Stimulated activated naive CD4-positive, alpha-beta T cell (primary cell): ENCODE data around the gene MED1.
"Not testable (repeated sequence)": the region's sequence is repeated elsewhere in the genome, so short reads cannot be mapped to it uniquely, and the experiment has no call there.

Source experiments
- DNase-seq, 6 experiments: peaks; one replicate each; lab custom pipeline; 2025; lab: John Stamatoyannopoulos, UW

Gene MED1

DNA sequence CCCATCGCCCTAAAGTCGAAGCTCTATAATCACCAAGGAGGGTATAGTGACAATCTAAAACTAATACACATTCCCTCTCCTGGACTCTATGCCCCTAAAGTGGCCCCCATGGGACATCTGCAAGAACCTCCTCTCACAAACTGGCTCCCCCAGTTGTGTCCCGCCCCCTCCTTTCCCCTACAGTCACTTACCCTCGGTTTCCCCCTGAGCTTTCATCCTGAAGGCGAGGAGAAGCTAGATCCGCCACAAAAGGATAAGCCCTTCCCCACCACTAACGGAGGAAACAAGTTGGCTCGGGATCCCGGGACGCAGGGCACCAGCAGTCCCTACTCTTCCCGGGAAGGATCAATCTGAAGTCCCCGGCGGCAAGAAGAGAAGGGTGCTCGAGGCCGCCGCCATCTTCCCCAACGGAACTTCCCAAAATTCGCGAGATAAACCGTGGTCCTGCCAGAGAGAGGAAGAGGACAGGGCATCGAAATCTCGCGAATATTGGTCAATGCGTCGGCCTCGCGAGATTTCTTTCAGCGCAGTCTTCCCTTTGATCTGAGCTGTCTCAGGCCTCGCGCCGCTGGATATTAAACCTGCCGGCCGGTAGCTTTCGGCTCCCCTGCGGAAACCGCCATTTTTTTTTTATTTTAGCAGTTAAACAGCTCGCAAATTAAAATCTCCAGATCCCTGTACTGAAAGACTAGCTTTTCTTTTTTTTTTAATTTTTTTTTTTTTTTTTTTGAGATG is at the start of gene MED1:
MED1 (minus strand) TSS at position 417 of the 735 bp plus-strand sequence; CDS start at position 216, 201 bp downstream.
- peak; percentile 74 to 91 (median 88) for DNase-seq

DNA sequence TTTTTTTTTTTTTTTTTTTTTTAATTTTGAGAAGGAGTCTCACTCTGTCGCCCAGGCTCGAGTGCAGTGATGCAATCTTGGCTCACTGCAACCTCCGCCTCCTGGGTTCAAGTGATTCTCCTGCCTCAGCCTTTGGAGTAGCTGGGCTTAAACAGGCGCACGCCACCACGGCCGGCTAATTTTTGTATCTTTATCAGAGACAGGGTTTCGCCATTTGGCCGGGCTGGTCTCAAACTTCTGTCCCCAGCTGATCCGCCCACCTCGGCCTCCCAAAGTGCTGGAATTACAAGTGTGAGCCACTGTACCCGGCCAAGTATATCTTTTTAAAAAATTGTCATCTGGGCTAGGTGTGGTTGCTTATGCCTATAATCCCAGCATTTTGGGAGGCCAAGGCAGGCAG is 45.9 kb upstream of the MED1 start:
- not testable (repeated sequence) for DNase-seq

GRCh38 chr17:39487946-39488345 is 36.9 kb upstream of the MED1 start:
- no peak for DNase-seq

DNA sequence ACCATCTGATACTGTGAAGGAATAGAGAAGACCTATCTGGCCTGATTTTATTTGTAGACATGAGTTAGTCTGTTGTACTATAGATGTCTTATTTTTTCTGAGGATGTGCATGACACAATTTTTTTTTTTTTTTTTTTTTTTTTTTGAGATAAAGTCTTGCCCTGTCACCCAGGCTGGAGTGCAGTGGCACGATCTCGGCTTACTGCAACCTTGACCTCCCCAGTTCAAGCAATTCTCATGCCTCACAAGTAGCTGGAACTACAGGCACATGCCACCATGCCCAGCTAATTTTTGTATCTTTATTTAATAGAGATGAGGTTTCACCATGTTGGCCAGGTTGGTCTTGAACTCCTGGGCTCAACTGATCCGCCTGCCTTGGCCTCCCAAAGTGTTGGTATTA is 36.4 kb upstream of the MED1 start:
- not testable (repeated sequence) for DNase-seq

- DNase-seq = no peak
Measured at GRCh38 chr17:39486242-39486641, 35.2 kb upstream of the MED1 start.

GRCh38 chr17:39485555-39485954 is 34.5 kb upstream of the MED1 start:
- DNase-seq = no peak

DNA sequence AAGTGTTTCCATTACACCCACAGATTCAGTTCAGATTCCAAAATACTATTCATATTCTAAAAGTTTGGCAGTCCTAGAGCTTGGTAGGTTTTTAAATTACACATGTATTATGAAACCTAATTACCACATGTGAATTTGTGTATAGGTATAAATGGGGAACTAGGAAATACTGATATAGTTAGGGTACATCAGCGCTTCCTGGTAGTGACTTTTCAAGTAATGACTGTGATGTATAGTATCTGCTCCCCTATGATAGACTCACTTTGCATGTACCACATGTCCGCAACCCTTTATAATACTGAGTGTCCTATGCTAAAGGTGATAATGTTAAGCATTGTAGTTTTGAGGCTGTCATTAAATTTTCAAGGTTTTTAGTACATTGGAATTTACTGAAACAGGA is 33.1 kb upstream of the MED1 start:
- DNase-seq = no peak

GRCh38 chr17:39483506-39483905 is 32.4 kb upstream of the MED1 start:
- DNase-seq = no peak

- not testable (repeated sequence) for DNase-seq
Measured at GRCh38 chr17:39479631-39480030, 28.6 kb upstream of the MED1 start.

GRCh38 chr17:39473310-39473709 is 22.2 kb upstream of the MED1 start:
- no peak for DNase-seq

GRCh38 chr17:39468610-39469009 is 17.5 kb upstream of the MED1 start:
- not testable (repeated sequence) for DNase-seq

GRCh38 chr17:39464639-39465181 is 13.6 kb upstream of the MED1 start:
- not testable (repeated sequence) for DNase-seq

DNA sequence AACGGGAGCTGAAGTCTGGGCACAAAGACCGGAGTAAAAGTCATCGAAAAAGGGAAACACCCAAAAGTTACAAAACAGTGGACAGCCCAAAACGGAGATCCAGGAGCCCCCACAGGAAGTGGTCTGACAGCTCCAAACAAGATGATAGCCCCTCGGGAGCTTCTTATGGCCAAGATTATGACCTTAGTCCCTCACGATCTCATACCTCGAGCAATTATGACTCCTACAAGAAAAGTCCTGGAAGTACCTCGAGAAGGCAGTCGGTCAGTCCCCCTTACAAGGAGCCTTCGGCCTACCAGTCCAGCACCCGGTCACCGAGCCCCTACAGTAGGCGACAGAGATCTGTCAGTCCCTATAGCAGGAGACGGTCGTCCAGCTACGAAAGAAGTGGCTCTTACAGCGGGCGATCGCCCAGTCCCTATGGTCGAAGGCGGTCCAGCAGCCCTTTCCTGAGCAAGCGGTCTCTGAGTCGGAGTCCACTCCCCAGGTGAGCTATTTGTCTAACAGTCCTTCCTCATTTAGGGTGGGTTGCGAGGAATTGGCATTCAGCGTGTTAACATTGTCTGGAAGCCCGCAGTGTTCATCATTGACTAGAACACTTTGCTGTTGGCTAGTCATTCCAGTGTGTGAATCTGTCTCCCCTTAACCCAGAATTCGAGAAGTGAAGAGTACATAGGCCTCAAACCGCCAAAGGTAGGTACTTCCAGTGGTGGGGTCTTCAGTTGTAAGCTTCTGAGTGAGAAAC is 11.7 kb upstream of the MED1 start:
- no peak for DNase-seq

DNA sequence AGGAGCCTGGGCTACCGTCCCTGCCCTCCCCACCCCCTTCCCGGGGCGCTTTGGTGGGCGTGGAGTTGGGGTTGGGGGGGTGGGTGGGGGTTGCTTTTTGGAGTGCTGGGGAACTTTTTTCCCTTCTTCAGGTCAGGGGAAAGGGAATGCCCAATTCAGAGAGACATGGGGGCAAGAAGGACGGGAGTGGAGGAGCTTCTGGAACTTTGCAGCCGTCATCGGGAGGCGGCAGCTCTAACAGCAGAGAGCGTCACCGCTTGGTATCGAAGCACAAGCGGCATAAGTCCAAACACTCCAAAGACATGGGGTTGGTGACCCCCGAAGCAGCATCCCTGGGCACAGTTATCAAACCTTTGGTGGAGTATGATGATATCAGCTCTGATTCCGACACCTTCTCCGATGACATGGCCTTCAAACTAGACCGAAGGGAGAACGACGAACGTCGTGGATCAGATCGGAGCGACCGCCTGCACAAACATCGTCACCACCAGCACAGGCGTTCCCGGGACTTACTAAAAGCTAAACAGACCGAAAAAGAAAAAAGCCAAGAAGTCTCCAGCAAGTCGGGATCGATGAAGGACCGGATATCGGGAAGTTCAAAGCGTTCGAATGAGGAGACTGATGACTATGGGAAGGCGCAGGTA is 11.0 kb upstream of the MED1 start:
- peak in 1 of 6 experiments; percentile 47 for DNase-seq

DNA sequence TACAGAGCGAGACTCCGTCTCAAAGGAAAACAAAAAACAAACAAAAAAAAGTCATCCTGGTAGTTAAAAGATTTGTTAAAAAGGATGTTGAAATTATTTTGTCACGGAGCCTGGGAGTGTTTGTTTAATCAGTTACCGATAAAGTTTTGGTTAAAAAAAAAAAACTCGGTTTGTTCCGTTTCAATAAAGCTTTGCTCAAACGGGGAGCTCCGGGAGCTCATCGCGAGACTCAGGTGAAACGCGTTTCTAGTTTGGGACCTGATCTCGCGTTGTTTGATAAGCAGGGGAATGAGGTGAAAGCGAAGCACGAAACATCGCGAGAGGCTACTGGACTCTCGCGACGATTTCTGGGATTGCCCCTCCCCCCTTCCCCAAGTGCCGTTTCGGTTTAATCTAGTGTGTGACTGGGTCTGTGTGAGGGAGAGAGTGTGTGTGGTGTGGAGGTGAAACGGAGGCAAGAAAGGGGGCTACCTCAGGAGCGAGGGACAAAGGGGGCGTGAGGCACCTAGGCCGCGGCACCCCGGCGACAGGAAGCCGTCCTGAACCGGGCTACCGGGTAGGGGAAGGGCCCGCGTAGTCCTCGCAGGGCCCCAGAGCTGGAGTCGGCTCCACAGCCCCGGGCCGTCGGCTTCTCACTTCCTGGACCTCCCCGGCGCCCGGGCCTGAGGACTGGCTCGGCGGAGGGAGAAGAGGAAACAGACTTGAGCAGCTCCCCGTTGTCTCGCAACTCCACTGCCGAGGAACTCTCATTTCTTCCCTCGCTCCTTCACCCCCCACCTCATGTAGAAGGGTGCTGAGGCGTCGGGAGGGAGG is 10.3 kb upstream of the MED1 start, which contains the start of gene CDK12:
CDK12 (plus strand) TSS at position 374 of the 813 bp plus-strand sequence. CDS start 586 bp downstream, outside the sequence.
- peak; percentile 87 to 97 (median 96) for DNase-seq

DNA sequence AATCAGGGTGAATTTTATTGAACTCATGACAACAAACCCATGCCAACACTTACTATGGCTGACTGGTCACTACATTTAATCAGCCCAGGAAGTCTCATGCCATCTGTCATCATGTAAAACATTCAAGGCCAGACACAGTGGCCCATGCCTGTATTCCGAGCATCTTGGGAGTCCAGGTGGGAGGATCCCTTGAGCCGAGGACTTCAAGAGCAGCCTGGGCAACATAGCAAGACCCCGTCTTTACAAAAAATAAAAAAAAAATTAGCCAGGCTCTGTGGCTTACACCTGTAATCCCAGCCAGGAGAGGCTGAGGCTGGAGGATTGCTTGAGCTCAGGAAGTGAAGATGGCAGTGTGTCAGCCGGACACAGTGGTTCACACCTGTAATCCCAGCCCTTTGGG is 4.9 kb upstream of the MED1 start:
- no peak for DNase-seq

- DNase-seq = no peak
Measured at GRCh38 chr17:39450051-39450450, 1.0 kb downstream of the MED1 start.

DNA sequence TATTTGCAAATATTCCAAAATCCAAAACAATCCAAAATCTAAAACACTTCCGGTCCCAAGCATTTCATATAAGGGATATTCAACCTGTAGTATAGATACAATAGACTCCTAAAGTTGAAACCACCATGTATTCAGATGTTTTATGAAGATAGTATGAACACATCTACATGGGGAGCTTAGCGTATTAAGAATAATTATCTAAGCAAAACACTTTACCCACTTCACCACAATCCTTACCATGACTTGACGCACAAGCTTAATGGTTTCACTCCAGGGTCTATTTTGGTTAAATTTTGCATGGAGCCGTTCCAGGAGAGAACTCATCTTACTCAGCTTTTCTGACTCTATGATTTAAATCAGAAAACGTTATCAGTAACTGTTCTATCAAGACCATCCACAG is 3.5 kb downstream of the MED1 start:
- DNase-seq = no peak

DNA sequence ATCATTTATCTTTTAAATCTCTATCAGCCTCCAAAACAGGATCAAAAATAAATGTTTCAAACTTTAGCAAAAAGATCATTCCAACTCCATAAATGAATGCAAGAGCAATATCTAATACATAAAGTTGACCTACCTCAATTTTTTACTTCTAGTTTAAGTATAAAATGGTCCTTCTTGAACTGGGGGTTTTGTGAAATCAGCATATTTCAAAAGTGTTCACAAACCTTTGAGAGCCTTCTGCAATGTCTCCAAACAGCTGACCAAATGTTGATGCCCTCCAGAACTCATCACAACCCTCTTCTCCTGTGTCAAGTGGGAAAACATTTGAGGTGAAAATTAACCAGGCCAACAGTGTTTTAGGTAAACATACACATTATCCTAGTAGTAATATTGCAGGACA is 7.7 kb downstream of the MED1 start:
- no peak for DNase-seq

- DNase-seq = not testable (repeated sequence)
Measured at GRCh38 chr17:39439868-39440267, 11.2 kb downstream of the MED1 start.

DNA sequence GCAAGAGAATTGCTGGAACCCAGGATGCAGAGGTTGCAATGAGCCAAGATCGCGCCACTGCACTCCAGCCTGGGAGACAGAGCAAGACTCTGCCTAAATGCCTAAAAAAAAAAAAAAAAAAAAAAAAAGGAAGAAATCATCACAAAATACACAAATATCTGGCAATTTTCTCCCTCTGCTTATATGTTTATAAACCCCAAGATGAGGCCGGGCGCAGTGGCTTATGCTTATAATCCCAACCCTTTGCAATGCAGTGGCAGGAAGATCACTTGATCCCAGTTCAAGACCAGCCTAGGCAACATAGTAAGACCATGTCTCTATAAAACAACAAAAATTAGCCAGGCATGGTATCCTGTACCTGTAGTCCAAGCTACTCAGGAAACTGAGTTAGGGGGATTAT is 21.5 kb downstream of the MED1 start:
- no peak for DNase-seq

GRCh38 chr17:39416141-39416540 is 34.9 kb downstream of the MED1 start:
- no peak for DNase-seq
